ENCODE results near the gene MAP3K10.

MAP3K10 gene

DNA sequence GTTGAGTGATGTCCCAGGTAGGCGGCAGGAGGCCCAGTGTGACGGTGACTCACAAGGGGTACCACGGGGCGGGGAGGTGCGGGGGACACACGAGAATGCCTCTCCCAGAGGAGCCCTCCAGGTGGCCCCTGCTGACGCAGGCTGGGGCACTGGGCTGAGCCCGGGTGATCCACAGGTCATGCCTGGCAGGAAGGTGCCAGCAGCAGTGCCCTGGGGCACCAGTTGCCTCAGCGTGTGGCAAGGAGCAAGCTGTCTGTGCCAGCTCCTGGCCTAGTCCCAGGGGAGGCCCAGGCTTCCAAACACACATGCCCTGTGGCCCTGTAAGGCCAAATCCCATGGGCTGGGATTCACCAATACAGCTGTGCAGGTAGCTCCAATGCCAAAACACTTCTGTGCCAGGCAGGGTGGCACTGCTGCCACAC, 65.9 kb downstream of the MAP3K10 start:
- H3K9me3 ChIP-seq, result no peaks in the 10 kb centered on the region
- H3K4me3 ChIP-seq (ENCODE audit: low read depth in 1 of 2, low read length in 1 of 2), result no peak overlapping the region
- no peaks in the 10 kb centered on the region for H3K27me3 ChIP-seq
- H3K4me1 ChIP-seq (ENCODE audit: control insufficient read depth in 1 of 2, insufficient read depth in 1 of 2, low read depth in 1 of 2, low read length in 1 of 2), result no peaks in the 10 kb centered on the region
- H3K36me3 ChIP-seq, result peaks cover 47% of the 10 kb centered on the region
- no peak overlapping the region for H3K27ac ChIP-seq
- TF ChIP-seq, protein P1, sequence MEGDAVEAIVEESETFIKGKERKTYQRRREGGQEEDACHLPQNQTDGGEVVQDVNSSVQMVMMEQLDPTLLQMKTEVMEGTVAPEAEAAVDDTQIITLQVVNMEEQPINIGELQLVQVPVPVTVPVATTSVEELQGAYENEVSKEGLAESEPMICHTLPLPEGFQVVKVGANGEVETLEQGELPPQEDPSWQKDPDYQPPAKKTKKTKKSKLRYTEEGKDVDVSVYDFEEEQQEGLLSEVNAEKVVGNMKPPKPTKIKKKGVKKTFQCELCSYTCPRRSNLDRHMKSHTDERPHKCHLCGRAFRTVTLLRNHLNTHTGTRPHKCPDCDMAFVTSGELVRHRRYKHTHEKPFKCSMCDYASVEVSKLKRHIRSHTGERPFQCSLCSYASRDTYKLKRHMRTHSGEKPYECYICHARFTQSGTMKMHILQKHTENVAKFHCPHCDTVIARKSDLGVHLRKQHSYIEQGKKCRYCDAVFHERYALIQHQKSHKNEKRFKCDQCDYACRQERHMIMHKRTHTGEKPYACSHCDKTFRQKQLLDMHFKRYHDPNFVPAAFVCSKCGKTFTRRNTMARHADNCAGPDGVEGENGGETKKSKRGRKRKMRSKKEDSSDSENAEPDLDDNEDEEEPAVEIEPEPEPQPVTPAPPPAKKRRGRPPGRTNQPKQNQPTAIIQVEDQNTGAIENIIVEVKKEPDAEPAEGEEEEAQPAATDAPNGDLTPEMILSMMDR (IDR thresholded peaks at IDR 0.05), result no peak

DNA sequence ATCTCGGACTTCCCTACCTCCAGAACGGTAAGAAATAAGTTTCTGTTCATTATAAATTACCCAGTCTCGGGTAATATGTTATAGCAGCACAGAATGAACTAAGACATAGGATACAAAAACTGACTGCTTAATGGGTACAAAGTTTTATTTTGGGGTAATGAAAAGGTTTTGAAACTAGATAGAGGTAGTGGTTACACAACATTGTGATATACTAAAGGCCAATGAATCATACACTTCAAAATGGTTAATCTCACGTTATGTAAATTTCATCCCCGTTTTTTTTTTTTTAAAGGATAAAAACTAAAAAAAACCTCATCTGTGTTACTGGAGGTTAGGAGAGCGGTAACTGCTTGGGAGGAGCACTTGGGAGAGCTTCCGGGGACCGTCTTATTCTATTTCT, 70.4 kb downstream of the MAP3K10 start:
- H3K9me3 ChIP-seq, result no peaks in the 10 kb centered on the region
- TF ChIP-seq, protein P1 (IDR thresholded peaks at IDR 0.05), result no peak

DNA sequence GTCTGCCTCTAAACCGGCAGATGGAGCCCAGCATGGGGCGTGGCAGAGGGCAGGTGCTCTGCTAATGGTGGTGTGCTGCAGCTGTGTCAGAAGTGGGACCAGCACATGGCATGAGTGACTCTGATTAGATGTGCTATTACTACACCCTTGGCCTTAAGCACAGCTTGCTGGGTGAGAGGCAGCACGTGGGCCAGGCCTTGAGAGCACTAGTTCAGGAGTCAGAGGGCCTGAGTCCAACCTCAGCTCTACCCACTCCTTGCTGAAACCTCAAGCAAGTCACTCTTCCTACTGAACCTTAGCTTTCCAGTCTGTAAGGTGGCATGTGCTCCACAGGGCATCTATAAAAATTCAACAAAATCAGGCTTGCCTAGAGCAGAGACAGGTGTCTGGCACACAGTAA, 71.2 kb downstream of the MAP3K10 start:
- no peaks in the 10 kb centered on the region for H3K4me1 ChIP-seq (ENCODE audit: control insufficient read depth in 1 of 2, insufficient read depth in 1 of 2, low read depth in 1 of 2, low read length in 1 of 2)
- no peaks in the 10 kb centered on the region for H3K9me3 ChIP-seq
- H3K4me3 ChIP-seq (ENCODE audit: low read depth in 1 of 2, low read length in 1 of 2), result no peak overlapping the region
- no peaks in the 10 kb centered on the region for H3K27me3 ChIP-seq
- TF ChIP-seq, protein P1 (IDR thresholded peaks at IDR 0.05), result no peak
- H3K36me3 ChIP-seq, result peaks cover 32% of the 10 kb centered on the region
- no peak overlapping the region for H3K27ac ChIP-seq

More for the DNA sequence above, 70.4 kb downstream of the MAP3K10 start:
- Histone ChIP-seq H3K27ac (no peak overlapping the region), H3K36me3 (peaks cover 39% of the 10 kb centered on the region), H3K27me3 (no peaks in the 10 kb centered on the region), H3K4me1 (ENCODE audit: control insufficient read depth in 1 of 2, insufficient read depth in 1 of 2, low read depth in 1 of 2, low read length in 1 of 2) (no peaks in the 10 kb centered on the region), H3K4me3 (ENCODE audit: low read depth in 1 of 2, low read length in 1 of 2) (no peak overlapping the region)

DNA sequence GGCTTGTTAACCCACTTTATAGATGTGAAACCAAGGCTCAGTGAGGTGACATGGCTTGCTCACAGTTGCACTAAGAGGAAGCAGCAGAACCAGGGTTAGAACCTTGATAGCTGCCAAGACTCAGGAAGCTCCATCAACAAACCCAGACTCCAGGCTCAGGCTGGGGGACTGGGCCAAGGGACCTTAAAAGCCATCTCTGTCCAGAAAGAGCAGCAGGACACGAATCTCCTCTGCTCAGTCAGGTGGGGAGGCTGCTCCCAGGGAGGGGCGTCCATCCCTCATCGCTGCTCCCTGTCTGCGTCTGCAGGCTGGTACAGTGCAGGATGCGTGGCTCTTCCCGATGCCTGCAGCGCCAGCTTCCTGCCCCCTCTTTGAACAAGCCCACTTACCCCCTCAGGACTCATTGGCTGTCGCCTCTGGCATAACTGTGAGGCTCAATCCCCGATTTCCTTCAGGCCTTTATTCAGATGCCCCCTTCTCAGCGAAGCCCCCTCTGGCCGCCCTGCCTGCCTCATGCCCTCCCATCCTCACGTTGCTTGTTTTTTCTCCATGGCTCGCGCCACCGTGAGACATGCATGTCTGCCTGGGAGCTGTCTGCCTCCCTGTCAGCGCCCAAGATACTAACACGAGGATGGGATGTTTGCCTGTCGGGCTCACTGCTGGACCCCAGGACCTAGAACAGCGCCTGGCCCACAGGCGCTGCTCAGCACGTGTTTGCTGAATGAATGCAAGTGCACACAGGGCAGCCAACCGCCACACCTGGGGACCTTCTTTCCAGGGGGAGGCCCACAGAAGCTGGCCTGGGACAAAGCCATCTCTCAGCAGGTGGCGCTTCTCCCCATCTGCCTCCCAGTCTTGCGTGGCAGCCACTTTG, 72.5 kb downstream of the MAP3K10 start:
- Histone ChIP-seq H3K27ac (no peak overlapping the region), H3K9me3 (no peaks in the 10 kb centered on the region), H3K27me3 (no peaks in the 10 kb centered on the region), H3K4me1 (ENCODE audit: control insufficient read depth in 1 of 2, insufficient read depth in 1 of 2, low read depth in 1 of 2, low read length in 1 of 2) (no peaks in the 10 kb centered on the region), H3K36me3 (peaks cover 37% of the 10 kb centered on the region), H3K4me3 (ENCODE audit: low read depth in 1 of 2, low read length in 1 of 2) (no peak overlapping the region)
- TF ChIP-seq, protein P1 (IDR thresholded peaks at IDR 0.05), result no peak

DNA sequence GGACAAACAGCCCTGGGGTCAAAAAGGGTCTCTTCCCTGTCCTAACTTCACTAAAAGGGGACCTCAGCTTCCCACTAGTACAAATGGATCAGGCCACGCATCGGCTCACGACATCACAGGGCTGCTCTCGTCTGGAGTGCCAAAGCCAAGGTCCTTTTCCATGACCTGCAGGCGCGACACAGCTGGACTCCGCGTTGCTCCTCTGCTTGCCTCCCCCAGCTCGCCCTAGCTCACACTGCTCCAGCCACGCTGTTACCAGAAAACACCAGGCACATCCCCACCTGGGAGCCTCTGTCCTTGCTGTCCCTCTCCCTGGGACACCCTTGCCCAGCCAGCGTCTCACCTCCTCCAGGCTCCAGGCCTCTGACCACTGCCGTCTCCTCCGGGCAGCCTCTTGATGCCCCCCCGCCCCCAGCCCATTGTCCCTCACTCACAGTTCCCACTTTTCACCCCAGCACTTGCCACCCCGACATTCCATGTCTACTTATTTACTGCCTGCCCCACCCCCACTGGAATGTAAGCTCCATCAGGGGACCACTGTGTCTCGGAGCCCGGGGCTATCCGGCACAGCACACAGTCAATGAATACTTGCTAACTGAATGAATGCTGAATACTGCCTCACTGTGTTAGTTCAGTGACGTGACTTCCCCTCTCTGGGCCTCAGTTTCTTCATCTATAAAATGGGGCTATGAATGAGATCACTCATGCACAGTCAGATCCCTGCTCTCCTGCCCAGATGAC, 73.3 kb downstream of the MAP3K10 start:
- peaks cover 44% of the 10 kb centered on the region for H3K36me3 ChIP-seq
- H3K4me3 ChIP-seq (ENCODE audit: low read depth in 1 of 2, low read length in 1 of 2), result no peak overlapping the region
- H3K27ac ChIP-seq, result no peak overlapping the region
- H3K9me3 ChIP-seq, result no peaks in the 10 kb centered on the region
- no peaks in the 10 kb centered on the region for H3K4me1 ChIP-seq (ENCODE audit: control insufficient read depth in 1 of 2, insufficient read depth in 1 of 2, low read depth in 1 of 2, low read length in 1 of 2)
- H3K27me3 ChIP-seq, result no peaks in the 10 kb centered on the region
- TF ChIP-seq, protein P1 (IDR thresholded peaks at IDR 0.05), result no peak

All from neutrophil (primary cell).